ENCODE results near the gene PDXK.

Gene PDXK

GRCh38 chr21:43726686-43727518 is 8.0 kb downstream of the PDXK start:
- DNase-seq, result no peak

- DNase-seq, result peak; percentile 52
Observed at GRCh38 chr21:43727519-43728153, 8.7 kb downstream of the PDXK start.

GRCh38 chr21:43728154-43728466 is 9.2 kb downstream of the PDXK start:
- no peak for DNase-seq

GRCh38 chr21:43728467-43729390 is 9.8 kb downstream of the PDXK start:
- peak; percentile 92 for DNase-seq

- DNase-seq, result no peak
Observed at GRCh38 chr21:43731476-43731875, 12.5 kb downstream of the PDXK start.

- DNase-seq, result no peak
Observed at GRCh38 chr21:43731891-43732711, 13.2 kb downstream of the PDXK start.

- DNase-seq, result no peak
Observed at GRCh38 chr21:43733060-43733459, 14.1 kb downstream of the PDXK start.

- no peak for DNase-seq
Observed at GRCh38 chr21:43733529-43734071, 14.7 kb downstream of the PDXK start.

GRCh38 chr21:43734131-43734927 is 15.4 kb downstream of the PDXK start:
- no peak for DNase-seq

GRCh38 chr21:43734928-43735229 is 15.9 kb downstream of the PDXK start:
- DNase-seq, result no peak

GRCh38 chr21:43735236-43736091 is 16.5 kb downstream of the PDXK start:
- no peak for DNase-seq

- no peak for DNase-seq
Observed at GRCh38 chr21:43736224-43736883, 17.4 kb downstream of the PDXK start.

GRCh38 chr21:43737158-43737950 is 18.4 kb downstream of the PDXK start:
- no peak for DNase-seq

- DNase-seq, result no peak
Observed at GRCh38 chr21:43739621-43740435, 20.9 kb downstream of the PDXK start.

GRCh38 chr21:43740497-43741156 is 21.7 kb downstream of the PDXK start:
- DNase-seq, result peak; percentile 80

- peak; percentile 53 for DNase-seq
Observed at GRCh38 chr21:43741423-43742096, 22.6 kb downstream of the PDXK start.

- no peak for DNase-seq
Observed at GRCh38 chr21:43743947-43744346, 25.0 kb downstream of the PDXK start.

Data from retina (tissue), 1 donor.